Fibroblast of lung (primary cell): ENCODE measurements around the gene PLK1.

Experiments used
- EZH2 ChIP-seq: IDR thresholded peaks from 2 replicates; pipeline ENCODE4 v1.5.1; 2012; ENCODE audit warnings: low read length, control low read depth, mild to moderate bottlenecking; ENCODE audit errors: missing control alignments
- TF ChIP-seq, protein P1 (sequence below), 2 donors: IDR thresholded peaks in 1 of 2; conservative IDR thresholded peaks in 1 of 2; 1 replicate in 1 of 2; 2 replicates in 1 of 2; pipeline ENCODE4 v1.5.1; 2011 to 2012; ENCODE audit warnings: low read length in 2 of 2, control low read depth in 1 of 2, inconsistent platforms in 1 of 2, low read depth in 1 of 2, mild to moderate bottlenecking in 1 of 2

- TF ChIP-seq, protein P1, sequence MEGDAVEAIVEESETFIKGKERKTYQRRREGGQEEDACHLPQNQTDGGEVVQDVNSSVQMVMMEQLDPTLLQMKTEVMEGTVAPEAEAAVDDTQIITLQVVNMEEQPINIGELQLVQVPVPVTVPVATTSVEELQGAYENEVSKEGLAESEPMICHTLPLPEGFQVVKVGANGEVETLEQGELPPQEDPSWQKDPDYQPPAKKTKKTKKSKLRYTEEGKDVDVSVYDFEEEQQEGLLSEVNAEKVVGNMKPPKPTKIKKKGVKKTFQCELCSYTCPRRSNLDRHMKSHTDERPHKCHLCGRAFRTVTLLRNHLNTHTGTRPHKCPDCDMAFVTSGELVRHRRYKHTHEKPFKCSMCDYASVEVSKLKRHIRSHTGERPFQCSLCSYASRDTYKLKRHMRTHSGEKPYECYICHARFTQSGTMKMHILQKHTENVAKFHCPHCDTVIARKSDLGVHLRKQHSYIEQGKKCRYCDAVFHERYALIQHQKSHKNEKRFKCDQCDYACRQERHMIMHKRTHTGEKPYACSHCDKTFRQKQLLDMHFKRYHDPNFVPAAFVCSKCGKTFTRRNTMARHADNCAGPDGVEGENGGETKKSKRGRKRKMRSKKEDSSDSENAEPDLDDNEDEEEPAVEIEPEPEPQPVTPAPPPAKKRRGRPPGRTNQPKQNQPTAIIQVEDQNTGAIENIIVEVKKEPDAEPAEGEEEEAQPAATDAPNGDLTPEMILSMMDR (conservative IDR thresholded peaks at IDR 0.05 in 1 of 2, IDR thresholded peaks at IDR 0.05 in 1 of 2; ENCODE audit: low read depth in 1 of 2, low read length in 2 of 2) = no peak
- TF ChIP-seq EZH2 = no peak
Observed at GRCh38 chr16:23710504-23710903, 31.8 kb downstream of the PLK1 start.
